MM.1S (cell line): ENCODE data around the gene ZNF486.

Experiments
- DNase-seq: peaks from one replicate; pipeline ENCODE4 v3.0.0-alpha.2; 2015
- H2AFZ ChIP-seq: fragments of 300-600 bp; sonication (generic); 2 replicates; pipeline ENCODE4 v1.6.0; 2016; ENCODE audit warnings: antibody characterized with exemption, low read length
- H3F3A ChIP-seq: fragments of 300-600 bp; sonication (generic); 2 replicates; pipeline ENCODE4 v1.6.1; 2016; ENCODE audit warnings: mild to moderate bottlenecking, antibody characterized with exemption, low read length, moderate library complexity, mixed read lengths; ENCODE audit not compliant: insufficient read depth
- H3K27ac ChIP-seq: fragments of 300-600 bp; sonication (generic); 2 replicates; pipeline ENCODE4 v1.5.1; 2016; ENCODE audit warnings: mild to moderate bottlenecking, low read length
- H3K27me3 ChIP-seq: fragments of 300-600 bp; sonication (generic); replicated peaks from 2 replicates; pipeline ENCODE4 v1.6.0; 2016; ENCODE audit warnings: low read length; ENCODE audit not compliant: insufficient read depth
- H3K36me3 ChIP-seq: fragments of 300-600 bp; sonication (generic); replicated peaks from 2 replicates; pipeline ENCODE4 v1.6.1; 2016; ENCODE audit warnings: mild to moderate bottlenecking, low read length, mixed read lengths; ENCODE audit not compliant: insufficient read depth
- H3K4me1 ChIP-seq: fragments of 300-600 bp; sonication (generic); 2 replicates; pipeline ENCODE4 v1.6.1; 2016; ENCODE audit warnings: low read length, mixed read lengths
- H3K4me2 ChIP-seq: fragments of 300-600 bp; sonication (generic); 2 replicates; pipeline ENCODE4 v1.6.0; 2016; ENCODE audit warnings: low read depth, low read length
- H3K4me3 ChIP-seq: fragments of 300-600 bp; sonication (generic); 2 replicates; pipeline ENCODE4 v1.5.1; 2016; ENCODE audit warnings: low read length, mixed read lengths
- H3K79me2 ChIP-seq: fragments of 300-600 bp; sonication (generic); 2 replicates; pipeline ENCODE4 v1.6.1; 2016; ENCODE audit warnings: mixed run types, low read length, mixed read lengths
- H3K9ac ChIP-seq: fragments of 300-600 bp; sonication (generic); 2 replicates; pipeline ENCODE4 v1.6.1; 2016; ENCODE audit warnings: low read length, mixed read lengths
- H3K9me2 ChIP-seq: fragments of 300-600 bp; sonication (generic); replicated peaks from 2 replicates; pipeline ENCODE4 v1.6.1; 2016; ENCODE audit warnings: mild to moderate bottlenecking, low read length, mixed read lengths; ENCODE audit not compliant: insufficient read depth
- H3K9me3 ChIP-seq: fragments of 300-600 bp; sonication (generic); replicated peaks from 2 replicates; pipeline ENCODE4 v1.6.1; 2016; ENCODE audit warnings: mild to moderate bottlenecking, low read length, mixed read lengths; ENCODE audit not compliant: insufficient read depth
- H4K20me1 ChIP-seq: fragments of 300-600 bp; sonication (generic); 2 replicates; pipeline ENCODE4 v1.6.1; 2016; ENCODE audit warnings: mild to moderate bottlenecking, low read length, moderate library complexity, mixed read lengths; ENCODE audit not compliant: insufficient read depth
- EZH2 ChIP-seq: fragments of 300-600 bp; sonication (generic); optimal IDR thresholded peaks from 2 replicates; pipeline ENCODE3; 2017; ENCODE audit warnings: low read depth, mild to moderate bottlenecking, antibody characterized with exemption, low read length, mixed read lengths
- EZH2phosphoT487 ChIP-seq: fragments of 300-600 bp; sonication (generic); IDR thresholded peaks from 2 replicates; pipeline ENCODE4 v1.6.1; 2018; ENCODE audit warnings: antibody characterized with exemption, low read length
- TF ChIP-seq, protein P1 (sequence below): fragments of 300-600 bp; sonication (generic); IDR thresholded peaks from 2 replicates; pipeline ENCODE4 v1.5.1; 2016; ENCODE audit warnings: antibody characterized with exemption, low read length, mixed read lengths

ZNF486 gene

DNA sequence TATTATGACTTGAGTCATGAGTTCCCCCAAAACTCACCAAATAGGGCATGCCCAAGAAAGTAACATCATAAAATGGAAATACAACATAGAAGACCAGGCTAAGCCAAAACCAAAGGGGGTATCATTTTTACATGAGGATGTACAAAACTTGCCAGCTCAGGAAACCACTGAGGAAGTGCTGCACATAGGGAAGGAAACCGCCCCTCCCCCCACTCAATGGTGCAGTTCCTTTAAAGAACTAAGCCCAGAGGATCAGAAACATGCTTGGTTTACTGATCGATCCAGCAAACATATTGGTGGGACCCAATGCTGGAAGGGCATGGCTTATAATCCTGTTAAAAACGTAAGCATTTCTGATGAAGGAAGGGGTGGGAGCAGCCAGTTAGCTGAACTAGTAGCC lies 4.2 kb upstream of the ZNF486 start:
- H3K27ac ChIP-seq, result no peak overlapping the region
- H2AFZ ChIP-seq, result no peak overlapping the region
- no peak overlapping the region for H3K9ac ChIP-seq
- TF ChIP-seq, protein P1, sequence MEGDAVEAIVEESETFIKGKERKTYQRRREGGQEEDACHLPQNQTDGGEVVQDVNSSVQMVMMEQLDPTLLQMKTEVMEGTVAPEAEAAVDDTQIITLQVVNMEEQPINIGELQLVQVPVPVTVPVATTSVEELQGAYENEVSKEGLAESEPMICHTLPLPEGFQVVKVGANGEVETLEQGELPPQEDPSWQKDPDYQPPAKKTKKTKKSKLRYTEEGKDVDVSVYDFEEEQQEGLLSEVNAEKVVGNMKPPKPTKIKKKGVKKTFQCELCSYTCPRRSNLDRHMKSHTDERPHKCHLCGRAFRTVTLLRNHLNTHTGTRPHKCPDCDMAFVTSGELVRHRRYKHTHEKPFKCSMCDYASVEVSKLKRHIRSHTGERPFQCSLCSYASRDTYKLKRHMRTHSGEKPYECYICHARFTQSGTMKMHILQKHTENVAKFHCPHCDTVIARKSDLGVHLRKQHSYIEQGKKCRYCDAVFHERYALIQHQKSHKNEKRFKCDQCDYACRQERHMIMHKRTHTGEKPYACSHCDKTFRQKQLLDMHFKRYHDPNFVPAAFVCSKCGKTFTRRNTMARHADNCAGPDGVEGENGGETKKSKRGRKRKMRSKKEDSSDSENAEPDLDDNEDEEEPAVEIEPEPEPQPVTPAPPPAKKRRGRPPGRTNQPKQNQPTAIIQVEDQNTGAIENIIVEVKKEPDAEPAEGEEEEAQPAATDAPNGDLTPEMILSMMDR, result no peak
- TF ChIP-seq EZH2phosphoT487 (no peak), EZH2 (no peak)
- H3K4me2 ChIP-seq, result no peak overlapping the region
- DNase-seq, result no peak
- no peaks in the 10 kb centered on the region for H3K9me3 ChIP-seq
- no peaks in the 10 kb centered on the region for H4K20me1 ChIP-seq
- no peaks in the 10 kb centered on the region for H3F3A ChIP-seq
- no peak overlapping the region for H3K4me3 ChIP-seq
- no peaks in the 10 kb centered on the region for H3K4me1 ChIP-seq
- H3K27me3 ChIP-seq, result no peaks in the 10 kb centered on the region
- no peaks in the 10 kb centered on the region for H3K79me2 ChIP-seq
- H3K36me3 ChIP-seq, result no peaks in the 10 kb centered on the region
- H3K9me2 ChIP-seq, result no peaks in the 10 kb centered on the region

DNA sequence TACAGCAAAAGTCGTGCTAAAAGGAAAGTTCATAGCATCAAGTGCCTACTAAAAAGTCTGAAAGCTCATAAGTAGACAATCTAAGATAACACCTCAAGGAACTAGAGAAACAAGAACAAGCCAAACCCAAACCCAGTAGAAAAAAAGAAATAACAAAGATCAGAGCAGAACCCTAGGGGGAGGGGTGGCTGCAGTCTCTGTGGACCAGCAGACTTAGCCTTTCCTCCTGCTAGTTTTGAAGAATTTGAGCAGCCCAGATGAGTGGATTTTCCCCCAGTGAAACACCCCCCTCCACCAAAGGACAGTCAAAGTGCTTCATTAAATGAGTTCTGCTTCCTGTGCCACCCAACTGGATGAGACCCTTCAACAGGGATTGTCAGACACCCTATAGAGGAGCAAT lies 2.6 kb upstream of the ZNF486 start:
- DNase-seq, result no peak
- Histone ChIP-seq H3F3A (no peaks in the 10 kb centered on the region), H4K20me1 (no peaks in the 10 kb centered on the region), H3K4me3 (no peak overlapping the region), H3K4me1 (no peaks in the 10 kb centered on the region), H3K9me3 (no peaks in the 10 kb centered on the region), H3K79me2 (no peaks in the 10 kb centered on the region), H3K9me2 (no peaks in the 10 kb centered on the region), H3K9ac (no peak overlapping the region), H2AFZ (no peak overlapping the region), H3K36me3 (no peaks in the 10 kb centered on the region), H3K27me3 (no peaks in the 10 kb centered on the region), H3K27ac (no peak overlapping the region), H3K4me2 (no peak overlapping the region)
- TF ChIP-seq EZH2 (no peak), EZH2phosphoT487 (no peak)
- TF ChIP-seq, protein P1, result no peak

DNA sequence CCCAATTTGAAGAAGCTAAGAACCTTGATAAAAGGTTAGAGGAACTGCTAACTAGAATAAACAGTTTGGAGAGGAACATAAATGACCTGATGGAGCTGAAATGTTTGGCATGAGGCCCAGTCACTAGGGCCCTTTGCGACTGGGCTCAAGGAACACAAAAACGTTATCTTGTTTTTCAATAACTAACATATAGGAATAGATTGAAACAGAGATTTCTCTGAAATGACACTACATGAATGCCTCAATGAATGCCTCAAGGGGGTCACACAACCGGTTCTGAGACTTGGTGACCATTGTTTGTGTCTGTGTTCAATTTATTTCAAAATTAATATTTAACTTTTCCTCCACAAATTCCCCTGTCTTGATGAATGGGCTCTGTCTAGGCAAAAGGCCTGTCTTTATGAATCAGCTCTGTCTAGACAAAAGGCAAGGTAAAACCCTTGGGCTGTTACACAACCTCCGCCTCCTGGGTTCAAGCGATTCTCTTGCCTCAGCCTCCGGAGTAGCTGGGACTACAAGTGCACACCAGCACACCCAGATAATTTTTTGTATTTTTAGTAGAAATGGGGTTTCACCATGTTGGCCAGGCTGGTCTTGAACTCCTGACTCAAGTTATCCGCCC lies 932 bp upstream of the ZNF486 start:
- no peaks in the 10 kb centered on the region for H3K9me3 ChIP-seq
- H3K27me3 ChIP-seq, result no peaks in the 10 kb centered on the region
- TF ChIP-seq EZH2 (no peak), EZH2phosphoT487 (no peak)
- TF ChIP-seq, protein P1, result no peak
- H3F3A ChIP-seq, result no peaks in the 10 kb centered on the region
- H3K4me3 ChIP-seq, result no peak overlapping the region
- H3K36me3 ChIP-seq, result no peaks in the 10 kb centered on the region
- no peaks in the 10 kb centered on the region for H3K4me1 ChIP-seq
- H3K4me2 ChIP-seq, result no peak overlapping the region
- H3K9me2 ChIP-seq, result no peaks in the 10 kb centered on the region
- H4K20me1 ChIP-seq, result no peaks in the 10 kb centered on the region
- H3K79me2 ChIP-seq, result no peaks in the 10 kb centered on the region
- no peak overlapping the region for H3K27ac ChIP-seq
- no peak overlapping the region for H2AFZ ChIP-seq
- H3K9ac ChIP-seq, result no peak overlapping the region
- DNase-seq, result no peak
